Erythroblast (primary cell): ENCODE results near the gene ATF5.

Experiments
- DNase-seq, 2 experiments: peaks; one replicate each; lab custom pipeline; 2025; lab: John Stamatoyannopoulos, UW
- GATA1 ChIP-seq: IDR thresholded peaks from 2 replicates; pipeline ENCODE4 v1.6.1; 2011; ENCODE audit warnings: low read depth, mild to moderate bottlenecking, control low read depth, low read length, moderate library complexity
- POLR2A ChIP-seq: IDR thresholded peaks from 2 replicates; pipeline ENCODE4 v1.6.1; 2011; ENCODE audit warnings: mild to moderate bottlenecking, low read length

ATF5 gene

DNA sequence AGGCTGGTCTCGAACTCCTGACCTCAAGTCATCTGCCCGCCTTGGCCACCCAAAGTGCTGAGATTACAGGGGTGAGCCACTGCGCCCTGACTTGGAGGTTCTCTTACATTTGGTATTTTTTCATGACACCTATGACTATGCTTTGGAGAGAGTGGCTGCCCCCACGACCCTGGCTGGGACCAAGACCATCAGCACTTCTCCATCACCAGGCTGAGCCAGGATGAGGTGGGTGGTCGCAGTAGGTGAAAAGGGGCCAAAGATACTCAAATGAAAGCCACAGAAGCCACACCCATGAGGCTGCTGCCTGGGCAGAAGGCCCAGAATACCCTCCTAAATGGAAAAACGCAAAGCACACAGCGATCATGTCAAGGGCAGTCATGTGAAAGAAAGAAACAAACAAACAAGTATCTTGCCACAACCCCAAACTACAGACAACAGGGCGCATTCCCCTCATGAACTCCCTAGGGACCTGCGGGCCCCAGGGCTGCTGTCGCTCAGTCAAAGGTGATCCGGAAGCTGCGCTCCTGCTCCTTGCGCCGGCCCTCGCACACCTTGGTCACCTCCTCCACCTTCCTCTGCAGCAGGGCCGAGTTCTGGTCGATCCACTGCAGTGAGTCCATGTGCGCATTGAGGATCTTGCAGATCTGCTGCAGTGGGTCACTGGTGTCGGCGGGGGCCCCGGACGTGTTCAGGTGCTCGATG lies 21.1 kb upstream of the ATF5 start:
- no peak for TF ChIP-seq POLR2A
- no peak for TF ChIP-seq GATA1
- no peak for DNase-seq

DNA sequence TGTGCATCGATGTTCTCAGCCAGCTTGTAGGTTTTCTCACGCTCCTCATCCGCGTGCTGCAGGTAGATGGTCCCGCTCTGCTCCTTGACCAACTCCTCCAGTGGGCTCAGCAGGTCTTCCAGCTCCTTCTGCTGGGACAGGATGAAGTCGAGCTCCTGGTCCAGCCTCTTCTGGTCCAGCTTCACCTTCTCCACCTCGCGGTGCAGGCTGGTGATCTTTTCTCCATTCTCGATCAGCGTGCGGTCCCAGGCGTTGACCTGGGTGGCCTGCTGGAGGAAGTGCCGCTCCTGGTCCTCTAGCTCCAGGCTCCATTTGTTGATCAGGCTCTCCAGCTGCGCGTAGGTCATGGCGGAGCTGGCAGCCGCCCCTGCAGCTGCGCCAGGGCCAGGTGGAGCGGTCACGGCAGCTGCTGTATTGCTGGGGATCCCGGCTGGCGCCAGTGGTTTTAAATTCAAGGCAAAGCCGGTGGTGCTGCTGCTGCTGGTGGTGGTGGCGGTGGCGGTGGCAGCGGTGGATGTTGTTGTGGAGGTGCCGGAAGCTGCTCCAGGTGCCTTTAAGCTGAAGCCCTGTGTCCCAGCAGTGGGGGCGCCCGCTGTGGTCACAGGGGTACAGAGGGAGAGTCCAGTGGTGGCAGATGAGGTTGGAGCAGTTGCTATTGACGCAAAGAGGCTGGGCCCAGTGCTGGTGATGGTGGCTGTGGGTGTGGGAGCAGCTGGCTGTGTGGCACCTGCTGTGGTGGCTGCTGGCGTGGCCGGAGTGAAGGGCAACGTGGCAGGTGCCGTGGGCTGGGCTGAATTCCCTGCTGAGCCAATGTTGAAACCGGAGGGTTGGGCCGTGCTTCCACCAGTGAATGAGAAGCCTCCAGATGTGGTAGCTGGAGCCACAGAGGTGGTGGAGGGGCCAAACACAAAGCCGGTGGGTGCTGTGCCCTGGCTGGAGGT lies 20.3 kb upstream of the ATF5 start:
- no peak for DNase-seq
- TF ChIP-seq GATA1 (no peak), POLR2A (no peak)

DNA sequence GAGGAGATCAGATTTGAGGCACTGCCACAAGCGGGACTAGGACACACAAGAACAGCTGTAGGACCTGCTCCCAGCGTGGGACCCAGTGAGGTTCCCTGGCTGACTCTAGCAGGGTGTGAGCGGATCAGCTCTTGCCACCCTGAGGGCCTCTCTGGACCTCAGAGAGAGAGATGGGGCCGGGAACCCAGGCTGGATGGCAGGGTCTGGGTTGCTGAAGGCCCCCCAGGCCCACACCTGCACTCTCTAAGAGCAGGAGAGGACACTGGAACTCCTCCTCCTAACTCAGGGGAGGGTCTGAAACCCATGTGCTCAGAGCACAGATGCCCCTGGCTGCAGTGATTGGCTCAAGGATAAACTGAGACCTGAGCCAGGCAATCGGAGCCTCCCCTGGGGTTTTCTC lies 18.8 kb upstream of the ATF5 start:
- DNase-seq, result no peak
- TF ChIP-seq POLR2A, result no peak
- TF ChIP-seq GATA1, result no peak

DNA sequence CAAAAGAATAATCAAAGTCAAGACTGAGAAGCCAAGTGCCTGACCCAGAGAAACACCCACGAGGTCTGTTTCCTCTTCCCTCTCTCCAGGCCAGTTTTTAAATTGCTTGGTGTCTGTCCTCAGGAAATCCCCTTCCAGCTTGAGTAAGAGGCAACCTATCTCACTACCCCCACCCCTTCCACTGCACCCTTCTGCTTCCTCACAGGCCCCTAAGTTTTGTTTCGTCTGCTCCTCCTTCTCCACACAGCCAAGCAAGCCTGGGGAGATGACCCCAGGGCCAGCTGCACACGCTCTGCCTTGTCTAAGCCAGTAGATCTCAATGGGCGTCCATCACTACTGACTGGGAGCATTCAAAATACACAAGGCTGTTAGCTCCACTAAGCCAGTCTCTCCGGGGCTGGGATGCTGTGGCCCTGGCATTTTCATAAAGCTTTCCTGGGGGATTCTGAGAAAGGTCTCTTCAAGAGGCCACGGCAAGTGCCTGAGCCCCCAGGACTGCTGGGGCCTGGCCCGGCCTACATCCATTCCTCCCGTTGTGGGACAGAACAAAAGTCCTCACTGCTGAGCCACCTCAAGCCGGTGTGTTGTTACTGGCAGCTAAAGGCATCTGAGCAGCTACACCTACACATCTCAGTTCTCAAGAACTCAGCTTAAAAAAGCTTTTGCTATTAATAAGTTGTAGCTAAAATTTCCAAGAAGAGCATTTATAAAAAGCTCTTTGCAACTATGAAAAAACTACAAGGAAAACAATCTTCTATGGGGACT lies 17.4 kb upstream of the ATF5 start:
- no peak for DNase-seq
- TF ChIP-seq GATA1, result no peak
- no peak for TF ChIP-seq POLR2A

DNA sequence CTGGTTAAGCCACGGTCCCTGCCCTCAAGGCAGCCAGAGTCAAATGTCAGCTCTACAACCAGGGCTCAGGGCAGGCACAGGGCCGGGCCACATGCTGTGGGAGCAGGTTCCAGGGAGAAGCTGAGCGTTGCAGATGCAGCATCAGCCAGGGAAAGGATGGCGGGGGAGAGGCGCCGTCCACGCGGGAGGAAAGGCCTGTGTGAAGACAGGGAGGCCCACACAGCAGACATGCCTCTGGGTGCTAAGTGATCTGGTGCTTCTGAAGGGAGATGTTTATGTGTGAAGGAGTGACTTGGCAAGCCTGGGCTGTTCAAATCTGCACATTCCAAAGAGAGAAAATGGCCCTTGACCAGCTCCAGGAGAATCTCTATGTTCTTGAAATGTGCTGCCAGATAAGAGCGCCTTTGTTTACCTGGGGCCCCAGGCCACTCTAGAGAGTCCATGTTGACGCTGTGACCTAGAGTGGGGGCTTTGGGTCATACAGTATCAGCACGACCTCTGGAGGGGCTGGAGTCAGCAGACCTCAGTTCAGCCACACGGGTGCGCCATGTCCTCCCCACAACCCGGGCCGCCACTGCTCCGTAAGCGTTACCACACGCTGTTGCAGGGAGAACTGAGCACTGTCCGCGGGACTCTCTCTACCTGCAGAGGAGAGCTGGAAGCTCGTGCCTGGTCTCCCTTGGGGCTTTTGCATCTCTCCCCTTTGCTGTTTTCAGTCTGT lies 15.9 kb upstream of the ATF5 start:
- DNase-seq, result no peak
- TF ChIP-seq POLR2A, result no peak
- no peak for TF ChIP-seq GATA1

DNA sequence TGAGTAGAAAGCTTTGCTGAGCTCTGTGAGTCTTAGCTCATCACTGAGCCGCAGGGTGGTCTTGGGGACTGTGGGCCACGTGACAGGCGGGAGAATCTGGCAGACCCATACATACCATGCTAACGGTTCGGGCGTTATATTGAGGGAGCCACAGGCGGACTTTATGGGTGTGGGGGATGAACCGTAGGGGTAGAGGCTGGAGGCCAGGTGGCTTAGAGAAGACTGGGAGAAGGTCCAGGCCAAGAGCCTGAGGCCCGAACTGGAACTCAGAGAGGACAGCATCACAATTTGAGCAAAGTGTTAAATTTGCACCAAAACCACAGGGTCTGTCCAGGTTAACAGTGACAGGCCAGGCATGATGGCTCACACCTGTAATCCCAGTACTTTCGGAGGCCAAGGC lies 15.3 kb upstream of the ATF5 start:
- no peak for DNase-seq
- TF ChIP-seq GATA1 (no peak), POLR2A (no peak)

DNA sequence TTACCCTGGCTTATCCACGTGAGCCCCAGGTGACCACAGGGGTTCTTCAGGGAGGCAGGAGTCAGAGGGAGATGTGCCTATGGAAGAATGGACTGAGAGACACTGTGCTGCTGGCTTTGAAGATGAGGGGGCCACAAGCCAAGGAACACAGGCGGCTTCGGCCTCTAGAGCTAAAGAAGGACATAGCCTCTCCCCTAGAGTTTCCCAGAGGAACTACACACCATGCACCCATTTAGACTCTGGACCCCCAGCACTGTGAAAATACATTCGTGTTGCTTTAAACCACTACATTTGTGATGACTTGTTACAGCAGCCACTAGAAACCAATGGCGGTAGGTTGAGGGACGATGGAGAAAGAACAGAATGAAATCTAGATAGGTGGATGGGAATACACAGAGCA lies 13.7 kb upstream of the ATF5 start:
- DNase-seq, result no peak
- TF ChIP-seq POLR2A (no peak), GATA1 (no peak)

DNA sequence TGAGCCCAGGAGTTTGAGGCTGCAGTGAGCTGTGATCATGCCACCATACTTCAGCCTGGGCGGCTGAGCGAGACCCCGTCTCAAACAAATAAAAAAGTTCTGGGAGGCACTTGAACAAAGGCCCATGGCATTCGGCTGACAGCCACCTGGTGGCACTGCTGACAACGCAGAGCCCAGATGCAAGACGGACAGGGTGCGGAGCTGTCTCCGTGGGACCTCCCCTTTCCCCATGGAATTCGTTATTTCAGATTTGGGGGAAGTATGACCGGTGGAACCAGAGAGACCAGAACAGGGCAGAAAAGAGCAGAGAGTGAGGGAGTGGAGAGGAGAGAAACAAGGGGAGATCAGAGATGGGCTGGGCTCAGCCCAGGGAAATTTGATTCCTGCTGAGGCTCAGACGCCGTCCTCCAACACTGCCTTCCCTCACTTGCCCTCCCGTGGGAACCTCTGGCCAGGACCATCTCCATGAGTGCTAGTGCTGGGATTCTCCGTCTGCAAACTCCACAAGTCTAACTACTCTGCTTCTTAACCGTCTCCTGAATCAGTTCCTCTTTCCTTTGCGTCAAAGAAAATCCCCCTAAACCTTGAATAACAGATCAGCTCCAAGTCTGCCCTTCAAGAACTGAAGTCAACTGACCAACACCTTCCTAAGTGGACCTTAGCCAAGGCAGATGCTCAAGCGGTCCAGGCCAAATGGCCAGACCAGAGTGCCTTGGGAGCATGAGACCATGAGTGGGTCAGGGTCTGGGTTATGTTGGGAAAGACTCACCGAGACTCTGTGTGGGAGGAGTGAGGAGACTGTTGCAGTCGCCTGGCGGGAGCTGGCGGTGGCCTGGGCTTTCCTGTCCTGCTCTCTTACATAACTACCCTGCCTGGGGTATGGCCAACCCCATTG lies 11.9 kb upstream of the ATF5 start:
- no peak for DNase-seq
- TF ChIP-seq POLR2A, result no peak
- no peak for TF ChIP-seq GATA1

DNA sequence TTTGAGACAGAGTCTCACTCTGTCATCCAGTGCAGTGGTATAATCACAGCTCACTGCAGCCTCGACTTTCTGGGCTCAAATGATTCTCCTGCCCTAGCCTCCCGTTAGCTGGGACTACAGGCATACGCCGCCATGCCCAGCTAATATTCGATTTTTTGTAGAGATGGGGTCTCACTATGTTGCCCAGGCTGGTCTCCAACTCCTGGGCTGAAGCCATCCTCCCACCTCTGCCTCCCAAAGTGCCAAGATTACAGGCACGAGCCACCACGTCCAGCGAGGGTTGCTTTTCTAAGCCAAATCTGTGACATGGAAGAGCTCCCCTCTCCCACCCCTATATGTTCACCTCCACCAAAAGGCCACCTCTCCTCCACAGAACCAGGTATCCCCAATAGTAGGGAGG lies 10.9 kb upstream of the ATF5 start:
- DNase-seq, result no peak
- no peak for TF ChIP-seq POLR2A
- TF ChIP-seq GATA1, result no peak

DNA sequence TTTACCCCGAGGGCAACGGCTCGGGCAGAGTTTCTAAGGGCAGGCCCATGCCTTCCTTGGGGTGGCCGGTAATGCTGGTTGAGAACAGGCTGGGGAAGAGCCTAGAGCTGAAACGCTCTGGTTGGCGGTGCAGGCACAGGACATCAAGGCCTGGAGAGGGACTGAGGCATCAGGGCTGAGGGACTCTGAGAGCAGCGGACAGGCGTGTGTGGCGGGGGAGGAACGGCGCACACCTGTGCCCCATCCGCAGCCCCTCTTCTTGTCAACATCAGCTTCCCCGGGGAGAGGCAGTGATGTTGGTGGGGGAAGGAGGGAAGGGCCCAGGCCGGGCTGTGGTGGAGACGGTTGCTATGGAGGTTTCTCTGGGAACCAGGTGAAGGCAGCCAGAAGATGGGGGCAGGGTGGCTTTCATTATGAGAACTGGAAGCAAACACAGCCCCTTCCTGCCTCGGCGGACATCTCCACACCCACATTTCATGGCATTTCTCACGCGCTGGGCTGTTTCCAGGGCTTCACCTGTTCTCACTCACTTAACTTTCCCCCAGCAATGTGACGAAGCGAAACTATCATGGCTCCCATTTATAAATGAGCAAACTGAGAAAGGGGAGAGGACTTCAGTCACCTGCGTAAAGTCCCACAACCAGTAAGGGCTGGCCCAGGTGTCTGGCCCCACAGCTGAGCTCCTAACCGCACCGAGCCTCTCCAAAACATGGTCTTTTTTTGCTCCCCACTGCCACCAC lies 8.2 kb upstream of the ATF5 start:
- DNase-seq, result no peak
- no peak for TF ChIP-seq POLR2A
- TF ChIP-seq GATA1, result no peak

DNA sequence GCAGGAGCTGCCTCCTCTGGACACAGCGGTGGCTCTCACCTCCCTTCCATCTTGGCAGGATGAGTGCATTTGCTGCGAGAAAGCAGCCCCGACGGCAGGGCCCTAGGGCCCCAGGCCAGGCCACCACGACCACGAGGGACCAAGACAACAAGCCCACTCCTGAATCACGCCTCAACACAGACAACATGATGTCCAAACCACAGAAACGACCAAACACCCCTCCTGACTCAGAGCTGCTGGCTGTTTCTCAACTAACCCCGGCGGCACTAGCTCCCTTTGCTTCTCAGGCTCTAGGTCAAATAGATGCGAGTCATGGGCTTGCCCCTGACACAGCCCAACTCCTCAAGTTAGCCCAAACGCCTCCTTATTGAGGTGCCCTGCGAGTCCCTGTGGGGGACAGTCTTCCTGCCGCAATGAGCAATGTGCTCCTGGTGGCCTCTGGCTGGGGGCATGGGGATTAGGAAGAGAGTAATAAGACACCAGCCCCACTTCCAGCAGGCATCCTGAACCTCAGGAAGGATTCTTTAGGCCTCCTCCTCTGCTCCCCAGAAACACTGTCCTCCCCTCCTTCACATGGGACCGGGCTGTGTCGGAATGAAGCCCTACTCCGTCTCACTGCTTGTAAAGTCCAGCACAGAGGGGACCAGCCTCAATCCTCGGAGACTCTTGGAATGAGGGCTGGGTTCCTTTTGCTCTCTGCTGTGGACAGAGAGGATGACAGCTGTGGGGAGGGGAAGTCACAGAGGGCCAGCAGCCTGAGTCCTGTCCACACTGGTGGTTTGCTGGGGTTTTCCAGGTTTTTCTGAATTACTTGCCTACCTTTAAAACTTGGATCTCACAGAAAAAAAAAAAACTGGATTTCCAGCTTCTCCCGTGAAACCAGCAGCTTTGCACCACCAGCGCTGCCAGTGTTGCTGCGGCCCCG lies 6.9 kb upstream of the ATF5 start:
- TF ChIP-seq GATA1, result no peak
- no peak for TF ChIP-seq POLR2A
- DNase-seq, result no peak
